GM23338 (cell line): ENCODE data around the gene TNK2. TPM values are rescaled to one million over a fixed set of nuclear protein-coding genes. Genes with fewer than 3 reads are reported as not detected.

ENCODE experiments used
- ATAC-seq: fragments of 200-7000 bp; cut with Tn5 transposase; 3 replicates; pipeline ENCODE4 v1.9.1; 2020
- DNase-seq: peaks from one replicate; pipeline ENCODE4 v3.0.0-alpha.2; 2015; ENCODE audit warnings: low spot score
- H2AFZ ChIP-seq: fragments of 200-600 bp; sonication (generic); 2 replicates; pipeline ENCODE4 v1.8.0; 2016; ENCODE audit warnings: antibody characterized with exemption, mild to moderate bottlenecking, moderate library complexity
- H3F3A ChIP-seq: fragments of 200-600 bp; sonication (generic); replicated peaks from 2 replicates; pipeline ENCODE4 v1.8.0; 2017; ENCODE audit warnings: antibody characterized with exemption, mixed run types, low read depth
- H3K27ac ChIP-seq: fragments of 200-600 bp; sonication (generic); 2 replicates; pipeline ENCODE4 v1.6.1; 2016; ENCODE audit warnings: low read depth
- H3K27me3 ChIP-seq: fragments of 200-600 bp; sonication (generic); 2 replicates; pipeline ENCODE4 v1.8.0; 2016; ENCODE audit warnings: mild to moderate bottlenecking, mixed run types, moderate library complexity; ENCODE audit not compliant: insufficient read depth
- H3K36me3 ChIP-seq: fragments of 200-600 bp; sonication (generic); 2 replicates; pipeline ENCODE4 v1.8.0; 2016; ENCODE audit warnings: mild to moderate bottlenecking; ENCODE audit not compliant: insufficient read depth
- H3K4me1 ChIP-seq: fragments of 200-600 bp; sonication (generic); 2 replicates; pipeline ENCODE4 v1.8.0; 2016; ENCODE audit warnings: mild to moderate bottlenecking, moderate library complexity; ENCODE audit not compliant: insufficient read depth
- H3K4me2 ChIP-seq: fragments of 200-600 bp; sonication (generic); 2 replicates; pipeline ENCODE4 v1.7.1; 2017; ENCODE audit warnings: mixed run types
- H3K4me3 ChIP-seq: fragments of 200-600 bp; sonication (generic); 2 replicates; pipeline ENCODE4 v1.6.1; 2016; ENCODE audit warnings: mixed run types
- H3K79me2 ChIP-seq: fragments of 200-600 bp; sonication (generic); replicated peaks from 2 replicates; pipeline ENCODE4 v1.8.0; 2017; ENCODE audit warnings: mild to moderate bottlenecking; ENCODE audit not compliant: insufficient read depth
- H3K9me2 ChIP-seq: fragments of 200-600 bp; sonication (generic); 2 replicates; pipeline ENCODE4 v1.8.0; 2017; ENCODE audit not compliant: insufficient read depth
- H4K20me1 ChIP-seq: fragments of 200-600 bp; sonication (generic); replicated peaks from 2 replicates; pipeline ENCODE4 v1.8.0; 2017; ENCODE audit warnings: mild to moderate bottlenecking; ENCODE audit not compliant: insufficient read depth
- H3K27ac Mint-ChIP-seq: 2 replicates; pipeline ENCODE4 v1.8.0; 2020; ENCODE audit warnings: inconsistent platforms, mild to moderate bottlenecking, moderate library complexity, mixed read lengths
- H3K27me3 Mint-ChIP-seq: 3 replicates; pipeline ENCODE4 v1.8.0; 2022; ENCODE audit warnings: low read depth, mild to moderate bottlenecking, moderate library complexity, mixed read lengths, inconsistent platforms; ENCODE audit not compliant: insufficient read depth, poor library complexity
- H3K36me3 Mint-ChIP-seq: 3 replicates; pipeline ENCODE4 v1.8.0; 2021; ENCODE audit warnings: low read depth, mild to moderate bottlenecking, inconsistent platforms, moderate library complexity, mixed read lengths
- H3K4me1 Mint-ChIP-seq: 3 replicates; pipeline ENCODE4 v1.8.0; 2020; ENCODE audit warnings: mild to moderate bottlenecking, inconsistent platforms, mixed read lengths
- H3K4me3 Mint-ChIP-seq: 3 replicates; pipeline ENCODE4 v1.8.0; 2021; ENCODE audit warnings: moderate library complexity, mild to moderate bottlenecking, inconsistent platforms, mixed read lengths
- H3K9me3 Mint-ChIP-seq: 3 replicates; pipeline ENCODE4 v1.8.0; 2020; ENCODE audit warnings: moderate library complexity, mild to moderate bottlenecking, inconsistent platforms, mixed read lengths
- CREB1 ChIP-seq: fragments of 250-450 bp; sonication (Bioruptor Pico); IDR thresholded peaks from 2 replicates; pipeline ENCODE4 v1.5.0; 2020; ENCODE audit warnings: low read depth, mild to moderate bottlenecking, moderate library complexity
- EZH2 ChIP-seq: fragments of 200-600 bp; sonication (generic); IDR thresholded peaks from one replicate; pipeline ENCODE4 v1.8.0; 2017; ENCODE audit warnings: antibody characterized with exemption, mild to moderate bottlenecking, low read depth; ENCODE audit not compliant: unreplicated experiment
- EZH2phosphoT487 ChIP-seq: fragments of 200-600 bp; sonication (generic); IDR thresholded peaks from one replicate; pipeline ENCODE4 v1.8.1; 2018; ENCODE audit warnings: antibody characterized with exemption; ENCODE audit not compliant: unreplicated experiment
- JUNB ChIP-seq: IDR thresholded peaks from one replicate; pipeline ENCODE4 v1.6.1; 2016; ENCODE audit warnings: antibody characterized with exemption; ENCODE audit not compliant: unreplicated experiment
- STAT1 ChIP-seq: IDR thresholded peaks from one replicate; pipeline ENCODE4 v1.6.1; 2016; ENCODE audit warnings: antibody characterized with exemption; ENCODE audit not compliant: unreplicated experiment
- ZNF114 ChIP-seq: fragments of 250-450 bp; sonication (Bioruptor Pico); IDR thresholded peaks from 2 replicates; pipeline ENCODE4 v1.5.0; 2020; ENCODE audit warnings: mild to moderate bottlenecking, moderate library complexity
- ZNF331 ChIP-seq: fragments of 250-450 bp; sonication (Bioruptor Pico); IDR thresholded peaks from 2 replicates; pipeline ENCODE4 v1.5.0; 2020; ENCODE audit warnings: low read depth, mild to moderate bottlenecking, moderate library complexity
- ZNF462 ChIP-seq: fragments of 250-450 bp; sonication (Bioruptor Pico); IDR thresholded peaks from 2 replicates; pipeline ENCODE4 v1.5.0; 2020; ENCODE audit warnings: mild to moderate bottlenecking, moderate library complexity
- polyA plus RNA-seq: library from polyadenylated mRNA; unstranded; fragments of >200 nt; fragmentation: Nextera tagmentation; extraction: Ambion mirVana; gene quantifications from 2 replicates; pipeline ENCODE4 v1.2.1, GENCODE V29; 2016
- total RNA-seq: library from RNA; depleted of rRNA; stranded (reverse); fragments of >200 nt; shearing (Covaris generic); gene quantifications from 2 replicates; pipeline ENCODE4 v1.2.3, GENCODE V29; 2014
- TF ChIP-seq, protein P1 (sequence below): IDR thresholded peaks from 2 replicates; pipeline ENCODE4 v1.6.1; 2016; ENCODE audit warnings: antibody characterized with exemption

The TNK2 gene
- total and polyA plus RNA-seq, 2 experiments from 2014 or later, result 10.0 to 22.5 TPM

GRCh38 chr3:195883801-195884200, 24.6 kb downstream of the TNK2 start:
- peaks cover 31% of the 10 kb centered on the region for H3K4me1 Mint-ChIP-seq

More at GRCh38 chr3:195883801-195884200, 24.6 kb downstream of the TNK2 start:
- H3K9me2 ChIP-seq, result no peaks in the 10 kb centered on the region
- no peak for ATAC-seq
- no peaks in the 10 kb centered on the region; the same call in 2 of the 3 replicates for H3K9me3 Mint-ChIP-seq
- no peak overlapping the region for H3K4me2 ChIP-seq
- no peaks in the 10 kb centered on the region for H3K36me3 ChIP-seq
- TF ChIP-seq STAT1 (no peak), ZNF462 (CRISPR knock-in tag) (no peak), CREB1 (CRISPR knock-in tag) (no peak), EZH2phosphoT487 (no peak), JUNB (no peak), ZNF331 (CRISPR knock-in tag) (no peak), ZNF114 (CRISPR knock-in tag) (no peak), EZH2 (no peak)
- TF ChIP-seq, protein P1, sequence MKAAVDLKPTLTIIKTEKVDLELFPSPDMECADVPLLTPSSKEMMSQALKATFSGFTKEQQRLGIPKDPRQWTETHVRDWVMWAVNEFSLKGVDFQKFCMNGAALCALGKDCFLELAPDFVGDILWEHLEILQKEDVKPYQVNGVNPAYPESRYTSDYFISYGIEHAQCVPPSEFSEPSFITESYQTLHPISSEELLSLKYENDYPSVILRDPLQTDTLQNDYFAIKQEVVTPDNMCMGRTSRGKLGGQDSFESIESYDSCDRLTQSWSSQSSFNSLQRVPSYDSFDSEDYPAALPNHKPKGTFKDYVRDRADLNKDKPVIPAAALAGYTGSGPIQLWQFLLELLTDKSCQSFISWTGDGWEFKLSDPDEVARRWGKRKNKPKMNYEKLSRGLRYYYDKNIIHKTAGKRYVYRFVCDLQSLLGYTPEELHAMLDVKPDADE, result no peak
- H3K27ac ChIP-seq, result no peak overlapping the region
- H3F3A ChIP-seq, result 0 out of 2 replicates have a peak, but pooled peaks cover 7% of the 10 kb centered on the region
- H3K4me3 ChIP-seq, result no peak overlapping the region
- H3K4me1 ChIP-seq, result peaks cover 7% of the 10 kb centered on the region; the same call in 1 of the 2 replicates
- no peaks in the 10 kb centered on the region for H4K20me1 ChIP-seq
- H3K36me3 Mint-ChIP-seq, result peaks cover 11% of the 10 kb centered on the region; the same call in 2 of the 3 replicates
- no peak for DNase-seq
- H3K27me3 ChIP-seq, result no peaks in the 10 kb centered on the region
- H2AFZ ChIP-seq, result no peak overlapping the region
- no peaks in the 10 kb centered on the region for H3K79me2 ChIP-seq
- H3K27ac Mint-ChIP-seq, result no peak overlapping the region
- H3K4me3 Mint-ChIP-seq, result no peak overlapping the region
- H3K27me3 Mint-ChIP-seq, result peaks cover 7% of the 10 kb centered on the region
